NCI-H2171 (cell line): ENCODE data around the gene LHX8.

Experiments
- DNase-seq: peaks from one replicate; lab custom pipeline; 2025; lab: John Stamatoyannopoulos, UW

Gene LHX8

GRCh38 chr1:75203415-75204277 is 69.5 kb downstream of the LHX8 start:
- DNase-seq = peak; percentile 50

- DNase-seq = no peak
Observed at GRCh38 chr1:75208862-75209261, 74.7 kb downstream of the LHX8 start.
